Heart left ventricle (tissue), 16 donors: Measurements from ENCODE around the gene NR2F2. TPM values are rescaled to one million over a fixed set of nuclear protein-coding genes. Genes with fewer than 3 reads are reported as not detected.

Experiments
- ATAC-seq, 4 donors: fragments of 200-7000 bp; cut with Tn5 transposase; one replicate each; pipeline ENCODE4 v1.9.1; 2020 to 2022; ENCODE audit warnings: moderate library complexity in 4 of 4, mild to moderate bottlenecking in 3 of 4, moderate number of reproducible peaks in 1 of 4
- DNase-seq, 5 donors: peaks; one replicate each; pipeline ENCODE4 v3.0.0-alpha.2; 2020
- H3K27ac ChIP-seq, 12 donors: fragments of 200-600 bp; sonication (generic) in 4 of 12; one replicate each; pipeline versions ENCODE4 v1.5.0 to v1.8.0; 2016 to 2022; ENCODE audit warnings: mild to moderate bottlenecking in 2 of 12
- H3K27me3 ChIP-seq, 9 donors: fragments of 200-600 bp; sonication (generic) in 2 of 9; one replicate each; pipeline versions ENCODE4 v1.5.1 to v1.8.0; 2016 to 2022; ENCODE audit warnings: mild to moderate bottlenecking in 3 of 9
- H3K36me3 ChIP-seq, 9 donors: fragments of 200-600 bp; sonication (generic) in 2 of 9; one replicate each; pipeline versions ENCODE4 v1.5.0 to v1.8.0; 2018 to 2022; ENCODE audit warnings: mild to moderate bottlenecking in 2 of 9
- H3K4me1 ChIP-seq, 12 donors: fragments of 200-600 bp; sonication (generic) in 4 of 12; one replicate each; pipeline versions ENCODE4 v1.5.0 to v1.8.0; 2016 to 2022; ENCODE audit warnings: mild to moderate bottlenecking in 3 of 12
- H3K4me3 ChIP-seq, 12 donors: fragments of 200-600 bp; sonication (generic) in 4 of 12; one replicate each; pipeline versions ENCODE4 v1.5.0 to v1.8.0; 2017 to 2022; ENCODE audit warnings: mild to moderate bottlenecking in 9 of 12, moderate library complexity in 4 of 12
- H3K9me3 ChIP-seq, 12 donors: fragments of 200-600 bp; sonication (generic) in 4 of 12; one replicate each; pipeline versions ENCODE4 v1.5.0 to v1.8.0; 2016 to 2022; ENCODE audit warnings: mild to moderate bottlenecking in 1 of 12
- CTCF ChIP-seq, 12 donors: fragments of 200-600 bp; sonication (generic) in 4 of 12; IDR thresholded peaks; one replicate each; pipeline versions ENCODE4 v1.5.0 to v1.8.0; 2018 to 2022; ENCODE audit warnings: antibody characterized with exemption in 12 of 12, mild to moderate bottlenecking in 5 of 12
- POLR2A ChIP-seq, 2 donors: fragments of 450-650 bp; IDR thresholded peaks; one replicate each; pipeline ENCODE4 v1.6.1; 2017; ENCODE audit warnings: antibody characterized with exemption in 2 of 2, mild to moderate bottlenecking in 2 of 2, moderate library complexity in 2 of 2
- WGBS, 4 donors: extraction: QIAGEN DNeasy Blood & Tissue Kit in 2 of 4; methylation state at CpG; one replicate each; pipeline versions ENCODE4 v1.1.5 to v1.1.7; 2013 to 2018; 5-methylcytosine and 5-hydroxymethylcytosine counted together
- intact Hi-C, 10 donors: fragments of 100-400 bp; cut with DNase I; formaldehyde crosslinking; loops; one replicate each; pipeline versions ENCODE4 v1.11.1 to v1.14.2; 2022
- polyA plus RNA-seq, 2 donors: library from polyadenylated mRNA; stranded (reverse); fragments of 200-250 nt; gene quantifications; one replicate each; pipeline ENCODE4 v1.2.3, GENCODE V29; 2013
- total RNA-seq, 9 donors: library from RNA; depleted of rRNA in 2 of 9; stranded (reverse); fragments of >200 nt in 2 of 9; fragmentation: NEBNext Ultra II Directional in 3 of 9; extraction: Animal tissue kit (Norgen Biotek cat#: 25700) in 3 of 9; gene quantifications; one replicate each; pipeline versions ENCODE4 v1.1.0 to v1.2.4, GENCODE V29; 2016 to 2023
- donor health status: ischemic (EF 13 %, LVEDD 7.1; RV severe dilation, severe dysfunction).
- donor health status: healthy with polysubstance abuse.
- donor health status: DM: no; HTN: yes; CAD: no.
- donor health status: DM: no; HTN: no; CAD: no.
- donor health status: ischemic (EF 25% LVEDD 6.9; RV normal size, moderate dysfunction).
- donor health status: ischemic (EF 25% LVEDD 5.7; RV mildly dilated, moderate dysfunction).
- donor health status: healthy.
- donor health status: DM: yes; HTN: yes; CAD: no.
- donor health status: ischemic (EF 35%, LVEDD 5.7; RV mildly dilated, moderate dysfunction).
- donor health status: nonischemic (EF 11% LVEDD 7.7; RV severe dilation, severe dysfunction).
- donor health status: DM: yes; HTN: yes; CAD: no.
- donor health status: PGD.
- donor health status: ischemic (EF 29% LVEDD 5.4; RV normal size, mild dysfunction).
- donor health status: nonischemic (EF 23%, LVEDD 6.1; RV moderate dilation, normal function).

NR2F2 gene
- total and polyA plus RNA-seq, 11 donors, result 11.8 to 22.4 (median 16.1) TPM

DNA sequence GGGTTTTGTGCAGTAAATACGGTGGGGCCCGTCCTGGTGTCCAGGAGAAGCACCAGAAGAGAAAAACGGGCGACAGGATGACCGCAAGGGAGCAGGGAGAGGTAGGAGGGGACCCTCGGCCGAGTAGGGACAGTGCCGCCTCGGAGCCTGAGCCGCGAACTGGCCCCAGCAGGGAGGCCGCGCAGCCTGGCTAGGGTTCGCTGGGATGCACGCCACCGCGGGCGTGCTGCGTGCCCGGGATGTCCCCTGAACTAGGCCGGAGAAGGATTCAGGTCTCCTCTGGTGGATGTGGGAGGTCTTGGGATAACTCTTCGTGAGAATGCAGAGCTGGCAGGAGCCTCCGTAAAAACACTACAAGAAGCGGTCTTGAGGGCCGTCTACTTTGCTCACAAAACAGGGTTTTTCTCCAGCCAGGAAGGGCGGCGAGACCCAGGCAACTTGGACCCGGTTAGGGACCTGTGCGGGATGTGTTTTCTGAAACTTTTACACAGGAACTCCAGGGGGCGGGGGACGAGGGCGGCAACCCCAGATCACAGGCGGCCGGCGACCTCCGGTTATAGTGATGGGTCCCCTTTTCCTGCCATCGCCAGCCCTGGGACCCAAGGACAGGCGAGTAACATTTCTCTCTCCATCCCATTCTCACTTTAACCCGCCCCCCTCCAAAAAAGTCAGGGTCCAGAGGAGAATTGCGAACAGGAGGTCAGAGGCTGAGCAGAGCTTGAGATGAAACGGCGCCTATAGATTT is 35.5 kb downstream of the NR2F2 start:
- DNase-seq (peak in 1 of 5 donors; percentile 54), ATAC-seq (no peak)
- TF ChIP-seq CTCF (IDR thresholded peaks at IDR 0.05) (no peak), POLR2A (IDR thresholded peaks at IDR 0.05) (no peak)
- Histone ChIP-seq H3K4me3 (no peak overlapping the region), H3K27ac (no peak overlapping the region), H3K36me3 (no peaks in the 10 kb centered on the region), H3K9me3 (no peaks in the 10 kb centered on the region), H3K4me1 (peaks cover 0 to 11% (median 0%) of the 10 kb centered on the region in 12 donors), H3K27me3 (peaks cover 10 to 95% (median 72%) of the 10 kb centered on the region in 9 donors)
- intact Hi-C loops, result loop anchor here in 1 of 10 donors (10.0 kb wide), 1 partner anchor 219 kb away; no protein-coding TSS in a partner anchor
- WGBS, 4 donors, result 14 to 38% (median 31%) methylated on average over 40 to 42 of the region's 42 CpGs

GRCh38 chr15:96366526-96366877 is 36.0 kb downstream of the NR2F2 start:
- Histone ChIP-seq H3K4me1 (peaks cover 0 to 11% (median 0%) of the 10 kb centered on the region in 12 donors), H3K36me3 (no peaks in the 10 kb centered on the region), H3K4me3 (no peak overlapping the region), H3K27ac (no peak overlapping the region), H3K27me3 (peaks cover 7 to 91% (median 70%) of the 10 kb centered on the region in 9 donors), H3K9me3 (no peaks in the 10 kb centered on the region)
- TF ChIP-seq CTCF (IDR thresholded peaks at IDR 0.05) (no peak), POLR2A (IDR thresholded peaks at IDR 0.05) (no peak)
- peak in 1 of 4 donors; percentile 38 for ATAC-seq
- intact Hi-C loops, result loop anchor here in 1 of 10 donors (10.0 kb wide), 1 partner anchor 218 kb away; no protein-coding TSS in a partner anchor
- peak in 1 of 5 donors; percentile 50 for DNase-seq
- 17 to 40% (median 34%) methylated on average over 13 to 22 of the region's 22 CpGs for WGBS, 4 donors

DNA sequence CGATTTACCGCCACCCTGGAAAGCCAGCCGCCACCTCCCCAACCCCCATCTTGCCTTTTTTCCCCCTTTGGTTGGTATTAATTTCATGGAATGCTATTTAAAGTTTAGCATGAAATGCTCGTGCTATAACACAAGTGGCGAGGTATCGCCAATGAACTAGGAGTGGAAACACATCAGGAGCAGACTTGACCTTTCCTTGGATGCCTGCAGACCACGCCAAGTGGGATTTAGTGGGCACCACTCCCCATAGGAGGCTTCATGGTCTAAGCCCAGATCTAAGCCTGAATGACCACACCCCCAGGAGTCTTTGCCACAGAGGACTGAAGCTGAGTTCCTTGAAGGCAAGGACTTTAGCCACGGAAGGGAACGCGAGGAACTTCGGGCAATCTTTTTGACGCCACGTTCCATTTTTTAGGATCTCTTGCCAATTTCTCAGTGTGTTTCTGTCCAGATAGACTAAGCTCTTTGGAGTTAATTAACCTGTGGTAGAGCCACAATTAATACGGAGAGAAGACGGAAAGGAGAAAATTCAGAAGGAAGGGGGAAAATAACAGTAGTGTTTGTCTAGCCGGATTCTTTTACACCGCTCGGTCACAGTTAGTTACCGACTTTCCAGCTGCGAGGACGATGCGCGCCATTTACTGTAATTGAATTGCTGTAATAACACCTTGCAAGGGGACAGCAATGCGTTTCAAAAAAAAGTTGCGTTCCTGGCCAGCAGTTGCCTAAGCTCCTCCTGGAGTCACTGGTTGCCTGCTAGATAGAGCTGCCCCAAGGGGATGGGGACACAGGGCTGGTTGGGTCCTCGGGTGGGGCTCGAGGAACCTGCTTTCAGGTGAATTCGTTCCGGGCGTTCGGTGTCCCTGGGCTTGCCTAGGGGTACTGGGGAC is 37.1 kb downstream of the NR2F2 start:
- no peaks in the 10 kb centered on the region for H3K36me3 ChIP-seq
- TF ChIP-seq POLR2A (IDR thresholded peaks at IDR 0.05) (no peak), CTCF (IDR thresholded peaks at IDR 0.05) (no peak)
- peak overlapping the region in 8 of 12 donors; percentile 3 to 38 (median 14) for H3K4me3 ChIP-seq
- peaks cover 0 to 11% (median 0%) of the 10 kb centered on the region in 12 donors for H3K4me1 ChIP-seq
- no peaks in the 10 kb centered on the region for H3K9me3 ChIP-seq
- H3K27me3 ChIP-seq, result peaks cover 7 to 81% (median 64%) of the 10 kb centered on the region in 9 donors
- ATAC-seq, result no peak
- H3K27ac ChIP-seq, result no peak overlapping the region
- 15 to 29% (median 23%) methylated on average over 31 of the region's 31 CpGs for WGBS, 4 donors
- intact Hi-C loops, result loop anchor here in 1 of 10 donors (10.0 kb wide), 1 partner anchor 217 kb away; no protein-coding TSS in a partner anchor
- DNase-seq, result no peak
